A549 (cell line): ENCODE data around the gene CARD11.

Source experiments
- POLR2A ChIP-seq: IDR thresholded peaks from 2 replicates; pipeline ENCODE4 v1.6.1; 2012; ENCODE audit warnings: mild to moderate bottlenecking, low read length
- ZC3H11A ChIP-seq: fragments of 450-650 bp; IDR thresholded peaks from 2 replicates; pipeline ENCODE4 v1.6.1; 2014; ENCODE audit warnings: antibody characterized with exemption, mild to moderate bottlenecking
- TF ChIP-seq, protein P1 (sequence below): fragments of 200-600 bp; sonication (generic); IDR thresholded peaks from 2 replicates; pipeline ENCODE4 v1.6.1; 2016; ENCODE audit warnings: antibody characterized with exemption, mild to moderate bottlenecking, moderate library complexity
- TF ChIP-seq, protein P2 (sequence below): IDR thresholded peaks from 2 replicates; pipeline ENCODE4 v1.6.1; 2012

DNA sequence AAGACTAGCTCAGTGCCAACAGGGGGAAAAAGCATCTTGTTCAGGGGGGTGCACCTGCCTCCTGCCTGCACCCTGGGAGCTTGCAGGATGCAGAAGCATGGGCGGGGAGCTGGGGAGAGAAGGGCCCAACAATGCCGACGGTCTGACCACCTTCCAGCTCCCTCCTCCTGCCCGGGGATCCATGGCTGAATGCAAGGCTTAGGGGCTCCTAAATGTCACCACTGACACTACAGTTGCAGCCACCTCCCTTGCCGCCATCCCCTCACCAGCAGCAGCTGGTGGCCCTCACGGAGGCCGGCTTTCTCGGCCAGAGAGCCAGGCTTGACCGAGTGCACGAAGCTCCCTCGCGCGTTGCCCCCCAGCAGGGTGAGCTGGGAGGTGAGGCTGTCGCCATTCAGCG lies 120.8 kb downstream of the CARD11 start:
- TF ChIP-seq, protein P1, sequence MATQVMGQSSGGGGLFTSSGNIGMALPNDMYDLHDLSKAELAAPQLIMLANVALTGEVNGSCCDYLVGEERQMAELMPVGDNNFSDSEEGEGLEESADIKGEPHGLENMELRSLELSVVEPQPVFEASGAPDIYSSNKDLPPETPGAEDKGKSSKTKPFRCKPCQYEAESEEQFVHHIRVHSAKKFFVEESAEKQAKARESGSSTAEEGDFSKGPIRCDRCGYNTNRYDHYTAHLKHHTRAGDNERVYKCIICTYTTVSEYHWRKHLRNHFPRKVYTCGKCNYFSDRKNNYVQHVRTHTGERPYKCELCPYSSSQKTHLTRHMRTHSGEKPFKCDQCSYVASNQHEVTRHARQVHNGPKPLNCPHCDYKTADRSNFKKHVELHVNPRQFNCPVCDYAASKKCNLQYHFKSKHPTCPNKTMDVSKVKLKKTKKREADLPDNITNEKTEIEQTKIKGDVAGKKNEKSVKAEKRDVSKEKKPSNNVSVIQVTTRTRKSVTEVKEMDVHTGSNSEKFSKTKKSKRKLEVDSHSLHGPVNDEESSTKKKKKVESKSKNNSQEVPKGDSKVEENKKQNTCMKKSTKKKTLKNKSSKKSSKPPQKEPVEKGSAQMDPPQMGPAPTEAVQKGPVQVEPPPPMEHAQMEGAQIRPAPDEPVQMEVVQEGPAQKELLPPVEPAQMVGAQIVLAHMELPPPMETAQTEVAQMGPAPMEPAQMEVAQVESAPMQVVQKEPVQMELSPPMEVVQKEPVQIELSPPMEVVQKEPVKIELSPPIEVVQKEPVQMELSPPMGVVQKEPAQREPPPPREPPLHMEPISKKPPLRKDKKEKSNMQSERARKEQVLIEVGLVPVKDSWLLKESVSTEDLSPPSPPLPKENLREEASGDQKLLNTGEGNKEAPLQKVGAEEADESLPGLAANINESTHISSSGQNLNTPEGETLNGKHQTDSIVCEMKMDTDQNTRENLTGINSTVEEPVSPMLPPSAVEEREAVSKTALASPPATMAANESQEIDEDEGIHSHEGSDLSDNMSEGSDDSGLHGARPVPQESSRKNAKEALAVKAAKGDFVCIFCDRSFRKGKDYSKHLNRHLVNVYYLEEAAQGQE, result no peak
- TF ChIP-seq, protein P2, sequence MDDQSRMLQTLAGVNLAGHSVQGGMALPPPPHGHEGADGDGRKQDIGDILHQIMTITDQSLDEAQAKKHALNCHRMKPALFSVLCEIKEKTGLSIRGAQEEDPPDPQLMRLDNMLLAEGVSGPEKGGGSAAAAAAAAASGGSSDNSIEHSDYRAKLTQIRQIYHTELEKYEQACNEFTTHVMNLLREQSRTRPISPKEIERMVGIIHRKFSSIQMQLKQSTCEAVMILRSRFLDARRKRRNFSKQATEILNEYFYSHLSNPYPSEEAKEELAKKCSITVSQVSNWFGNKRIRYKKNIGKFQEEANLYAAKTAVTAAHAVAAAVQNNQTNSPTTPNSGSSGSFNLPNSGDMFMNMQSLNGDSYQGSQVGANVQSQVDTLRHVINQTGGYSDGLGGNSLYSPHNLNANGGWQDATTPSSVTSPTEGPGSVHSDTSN, result no peak
- TF ChIP-seq ZC3H11A, result no peak
- TF ChIP-seq POLR2A, result no peak
